GM23338 (cell line): ENCODE measurements around the gene DLGAP4. TPM values are rescaled to one million over a fixed set of nuclear protein-coding genes. Genes with fewer than 3 reads are reported as not detected.

Experiments
- ATAC-seq: fragments of 200-7000 bp; cut with Tn5 transposase; 3 replicates; pipeline ENCODE4 v1.9.1; 2020
- DNase-seq: peaks from one replicate; pipeline ENCODE4 v3.0.0-alpha.2; 2015; ENCODE audit warnings: low spot score
- H2AFZ ChIP-seq: fragments of 200-600 bp; sonication (generic); 2 replicates; pipeline ENCODE4 v1.8.0; 2016; ENCODE audit warnings: antibody characterized with exemption, mild to moderate bottlenecking, moderate library complexity
- H3F3A ChIP-seq: fragments of 200-600 bp; sonication (generic); replicated peaks from 2 replicates; pipeline ENCODE4 v1.8.0; 2017; ENCODE audit warnings: antibody characterized with exemption, mixed run types, low read depth
- H3K27ac ChIP-seq: fragments of 200-600 bp; sonication (generic); 2 replicates; pipeline ENCODE4 v1.6.1; 2016; ENCODE audit warnings: low read depth
- H3K27me3 ChIP-seq: fragments of 200-600 bp; sonication (generic); 2 replicates; pipeline ENCODE4 v1.8.0; 2016; ENCODE audit warnings: mild to moderate bottlenecking, mixed run types, moderate library complexity; ENCODE audit not compliant: insufficient read depth
- H3K36me3 ChIP-seq: fragments of 200-600 bp; sonication (generic); 2 replicates; pipeline ENCODE4 v1.8.0; 2016; ENCODE audit warnings: mild to moderate bottlenecking; ENCODE audit not compliant: insufficient read depth
- H3K4me1 ChIP-seq: fragments of 200-600 bp; sonication (generic); 2 replicates; pipeline ENCODE4 v1.8.0; 2016; ENCODE audit warnings: mild to moderate bottlenecking, moderate library complexity; ENCODE audit not compliant: insufficient read depth
- H3K4me2 ChIP-seq: fragments of 200-600 bp; sonication (generic); 2 replicates; pipeline ENCODE4 v1.7.1; 2017; ENCODE audit warnings: mixed run types
- H3K4me3 ChIP-seq: fragments of 200-600 bp; sonication (generic); 2 replicates; pipeline ENCODE4 v1.6.1; 2016; ENCODE audit warnings: mixed run types
- H3K79me2 ChIP-seq: fragments of 200-600 bp; sonication (generic); replicated peaks from 2 replicates; pipeline ENCODE4 v1.8.0; 2017; ENCODE audit warnings: mild to moderate bottlenecking; ENCODE audit not compliant: insufficient read depth
- H3K9me2 ChIP-seq: fragments of 200-600 bp; sonication (generic); 2 replicates; pipeline ENCODE4 v1.8.0; 2017; ENCODE audit not compliant: insufficient read depth
- H4K20me1 ChIP-seq: fragments of 200-600 bp; sonication (generic); replicated peaks from 2 replicates; pipeline ENCODE4 v1.8.0; 2017; ENCODE audit warnings: mild to moderate bottlenecking; ENCODE audit not compliant: insufficient read depth
- H3K27ac Mint-ChIP-seq: 2 replicates; pipeline ENCODE4 v1.8.0; 2020; ENCODE audit warnings: inconsistent platforms, mild to moderate bottlenecking, moderate library complexity, mixed read lengths
- H3K27me3 Mint-ChIP-seq: 3 replicates; pipeline ENCODE4 v1.8.0; 2022; ENCODE audit warnings: low read depth, mild to moderate bottlenecking, moderate library complexity, mixed read lengths, inconsistent platforms; ENCODE audit not compliant: insufficient read depth, poor library complexity
- H3K36me3 Mint-ChIP-seq: 3 replicates; pipeline ENCODE4 v1.8.0; 2021; ENCODE audit warnings: low read depth, mild to moderate bottlenecking, inconsistent platforms, moderate library complexity, mixed read lengths
- H3K4me1 Mint-ChIP-seq: 3 replicates; pipeline ENCODE4 v1.8.0; 2020; ENCODE audit warnings: mild to moderate bottlenecking, inconsistent platforms, mixed read lengths
- H3K4me3 Mint-ChIP-seq: 3 replicates; pipeline ENCODE4 v1.8.0; 2021; ENCODE audit warnings: moderate library complexity, mild to moderate bottlenecking, inconsistent platforms, mixed read lengths
- H3K9me3 Mint-ChIP-seq: 3 replicates; pipeline ENCODE4 v1.8.0; 2020; ENCODE audit warnings: moderate library complexity, mild to moderate bottlenecking, inconsistent platforms, mixed read lengths
- CREB1 ChIP-seq: fragments of 250-450 bp; sonication (Bioruptor Pico); IDR thresholded peaks from 2 replicates; pipeline ENCODE4 v1.5.0; 2020; ENCODE audit warnings: low read depth, mild to moderate bottlenecking, moderate library complexity
- CTCF ChIP-seq, 2 experiments: fragments of 200-600 bp in 1 of 2; sonication (generic) in 1 of 2; conservative IDR thresholded peaks; 2 replicates each; pipeline versions ENCODE4 v1.5.1 to v1.6.1; 2016 to 2017; ENCODE audit warnings: antibody characterized with exemption in 2 of 2, low read depth in 2 of 2, mild to moderate bottlenecking in 2 of 2, moderate library complexity in 1 of 2
- ETS1 ChIP-seq: IDR thresholded peaks from 2 replicates; pipeline ENCODE4 v1.6.1; 2016; ENCODE audit warnings: antibody characterized with exemption
- EZH2 ChIP-seq: fragments of 200-600 bp; sonication (generic); IDR thresholded peaks from one replicate; pipeline ENCODE4 v1.8.0; 2017; ENCODE audit warnings: antibody characterized with exemption, mild to moderate bottlenecking, low read depth; ENCODE audit not compliant: unreplicated experiment
- EZH2phosphoT487 ChIP-seq: fragments of 200-600 bp; sonication (generic); IDR thresholded peaks from one replicate; pipeline ENCODE4 v1.8.1; 2018; ENCODE audit warnings: antibody characterized with exemption; ENCODE audit not compliant: unreplicated experiment
- JUNB ChIP-seq: IDR thresholded peaks from one replicate; pipeline ENCODE4 v1.6.1; 2016; ENCODE audit warnings: antibody characterized with exemption; ENCODE audit not compliant: unreplicated experiment
- NANOG ChIP-seq: IDR thresholded peaks from 2 replicates; pipeline ENCODE4 v1.6.1; 2016; ENCODE audit warnings: antibody characterized with exemption, borderline replicate concordance
- POLR2AphosphoS5 ChIP-seq: IDR thresholded peaks from 2 replicates; pipeline ENCODE4 v1.6.1; 2016; ENCODE audit warnings: antibody characterized with exemption, low read depth
- REST ChIP-seq: IDR thresholded peaks from one replicate; pipeline ENCODE4 v1.6.1; 2018; ENCODE audit warnings: antibody characterized with exemption; ENCODE audit not compliant: unreplicated experiment
- STAT1 ChIP-seq: IDR thresholded peaks from one replicate; pipeline ENCODE4 v1.6.1; 2016; ENCODE audit warnings: antibody characterized with exemption; ENCODE audit not compliant: unreplicated experiment
- ZNF114 ChIP-seq: fragments of 250-450 bp; sonication (Bioruptor Pico); IDR thresholded peaks from 2 replicates; pipeline ENCODE4 v1.5.0; 2020; ENCODE audit warnings: mild to moderate bottlenecking, moderate library complexity
- ZNF331 ChIP-seq: fragments of 250-450 bp; sonication (Bioruptor Pico); IDR thresholded peaks from 2 replicates; pipeline ENCODE4 v1.5.0; 2020; ENCODE audit warnings: low read depth, mild to moderate bottlenecking, moderate library complexity
- ZNF462 ChIP-seq: fragments of 250-450 bp; sonication (Bioruptor Pico); IDR thresholded peaks from 2 replicates; pipeline ENCODE4 v1.5.0; 2020; ENCODE audit warnings: mild to moderate bottlenecking, moderate library complexity
- polyA plus RNA-seq: library from polyadenylated mRNA; unstranded; fragments of >200 nt; fragmentation: Nextera tagmentation; extraction: Ambion mirVana; gene quantifications from 2 replicates; pipeline ENCODE4 v1.2.1, GENCODE V29; 2016
- total RNA-seq: library from RNA; depleted of rRNA; stranded (reverse); fragments of >200 nt; shearing (Covaris generic); gene quantifications from 2 replicates; pipeline ENCODE4 v1.2.3, GENCODE V29; 2014

The DLGAP4 gene
- total and polyA plus RNA-seq, 2 experiments from 2014 or later, result 46.1 to 52.2 TPM

- Histone ChIP-seq H3F3A (no peaks in the 10 kb centered on the region), H3K4me1 (peaks cover 10% of the 10 kb centered on the region; the same call in 1 of the 2 replicates), H2AFZ (no peak overlapping the region), H3K4me3 (no peak overlapping the region), H3K27me3 (peaks cover 23% of the 10 kb centered on the region), H3K27ac (no peak overlapping the region), H4K20me1 (no peaks in the 10 kb centered on the region), H3K36me3 (no peaks in the 10 kb centered on the region), H3K79me2 (no peaks in the 10 kb centered on the region), H3K9me2 (no peaks in the 10 kb centered on the region), H3K4me2 (no peak overlapping the region)
- peaks cover 15% of the 10 kb centered on the region for H3K4me1 Mint-ChIP-seq
- TF ChIP-seq EZH2phosphoT487, result no peak
- TF ChIP-seq ZNF331 (CRISPR knock-in tag), result no peak
- TF ChIP-seq ETS1, result no peak
- TF ChIP-seq CREB1, result no peak
- no peak for TF ChIP-seq POLR2AphosphoS5
- TF ChIP-seq JUNB, result no peak
- TF ChIP-seq EZH2, result no peak
- TF ChIP-seq NANOG, result no peak
- TF ChIP-seq STAT1, result no peak
- no peak for TF ChIP-seq ZNF462 (CRISPR knock-in tag)
- no peak for TF ChIP-seq REST
- TF ChIP-seq CTCF (conservative IDR thresholded peaks at IDR 0.05; ENCODE audit: low read depth in 2 of 2), result no peak
- no peak for TF ChIP-seq ZNF114 (CRISPR knock-in tag)
- H3K4me3 Mint-ChIP-seq, result no peak overlapping the region
- DNase-seq, result no peak
- H3K27me3 Mint-ChIP-seq, result peaks cover 22% of the 10 kb centered on the region
- H3K9me3 Mint-ChIP-seq, result no peaks in the 10 kb centered on the region
- no peak for ATAC-seq
- no peak overlapping the region for H3K27ac Mint-ChIP-seq
- H3K36me3 Mint-ChIP-seq, result no peaks in the 10 kb centered on the region
Observed at GRCh38 chr20:36301359-36302119, 4.6 kb upstream of the DLGAP4 start.
